Caco-2 (cell line): ENCODE measurements around the gene SRD5A1. TPM values are rescaled to one million over a fixed set of nuclear protein-coding genes. Genes with fewer than 3 reads are reported as not detected.

ENCODE experiments used
- BruUV-seq: library from RNA; stranded (reverse); fragments of 400-500 nt; replicated peaks from 2 replicates; lab custom pipeline; 2021; lab: Mats Ljungman, UMichigan
- CTCF ChIA-PET: fragments of 300-600 bp; sonication (Branson Sonifier 250); formaldehyde crosslinking; loops from one replicate; lab custom pipeline; 2022; ENCODE audit warnings: antibody characterized with exemption; lab: Charles Lee
- POLR2A ChIA-PET: fragments of 300-600 bp; sonication (Branson Sonifier 250); formaldehyde crosslinking; loops from one replicate; lab custom pipeline; 2022; ENCODE audit warnings: antibody characterized with exemption; lab: Charles Lee
- DNase-seq, 2 experiments: peaks; one replicate each; pipeline versions ENCODE4 v3.0.0 to v3.0.0-alpha.2; 2020 to 2022
- H3K27me3 ChIP-seq: replicated peaks from 2 replicates; pipeline ENCODE4 v1.6.0; 2011; ENCODE audit warnings: low read length; ENCODE audit not compliant: control insufficient read depth, insufficient read depth
- H3K36me3 ChIP-seq: 2 replicates; pipeline ENCODE4 v1.5.1; 2011; ENCODE audit warnings: low read length; ENCODE audit not compliant: control insufficient read depth, insufficient read depth
- H3K4me1 ChIP-seq: fragments of 250-450 bp; sonication (Bioruptor Pico); 2 replicates; pipeline ENCODE4 v1.5.1; 2020; ENCODE audit warnings: mild to moderate bottlenecking
- H3K4me3 ChIP-seq: 2 replicates; pipeline ENCODE4 v1.5.1; 2011; ENCODE audit warnings: low read depth, mild to moderate bottlenecking, control low read depth, low read length
- H3K9me3 ChIP-seq: fragments of 250-450 bp; sonication (Bioruptor Pico); 2 replicates; pipeline ENCODE4 v1.5.1; 2020; ENCODE audit warnings: mild to moderate bottlenecking, moderate library complexity
- H3K27ac Mint-ChIP-seq: one replicate; pipeline ENCODE4 v1.8.0; 2022; ENCODE audit warnings: mixed read lengths; ENCODE audit not compliant: unreplicated experiment
- H3K27me3 Mint-ChIP-seq: one replicate; pipeline ENCODE4 v1.8.0; 2022; ENCODE audit warnings: mixed read lengths; ENCODE audit not compliant: insufficient read depth, unreplicated experiment
- H3K36me3 Mint-ChIP-seq: one replicate; pipeline ENCODE4 v1.8.0; 2022; ENCODE audit warnings: mild to moderate bottlenecking, mixed read lengths; ENCODE audit not compliant: insufficient read depth, unreplicated experiment
- H3K4me1 Mint-ChIP-seq: one replicate; pipeline ENCODE4 v1.8.0; 2022; ENCODE audit warnings: low read depth, mixed read lengths; ENCODE audit not compliant: unreplicated experiment
- H3K4me3 Mint-ChIP-seq: one replicate; pipeline ENCODE4 v1.8.0; 2022; ENCODE audit warnings: mild to moderate bottlenecking, moderate library complexity, mixed read lengths; ENCODE audit not compliant: unreplicated experiment
- H3K9me3 Mint-ChIP-seq: one replicate; pipeline ENCODE4 v1.8.0; 2022; ENCODE audit warnings: mixed read lengths; ENCODE audit not compliant: unreplicated experiment
- CTCF ChIP-seq, 2 experiments: fragments of 200-600 bp in 1 of 2; IDR thresholded peaks; 1 replicate in 1 of 2; 2 replicates in 1 of 2; pipeline versions ENCODE4 v1.5.1 to v1.8.0; 2011 to 2022; ENCODE audit warnings: antibody characterized with exemption in 1 of 2, control low read depth in 1 of 2, inconsistent platforms in 1 of 2, low read depth in 1 of 2, low read length in 1 of 2, mild to moderate bottlenecking in 1 of 2, moderate library complexity in 1 of 2; ENCODE audit not compliant: insufficient read depth in 1 of 2, severe bottlenecking in 1 of 2, unreplicated experiment in 1 of 2
- intact Hi-C: fragments of 100-400 bp; cut with micrococcal nuclease; formaldehyde crosslinking; loops from one replicate; pipeline ENCODE4 v1.10.0; 2022; ENCODE audit not compliant: unreplicated experiment
- total RNA-seq: library from RNA; stranded (reverse); gene quantifications from 2 replicates; pipeline ENCODE4 v1.2.3, GENCODE V29; 2022

The SRD5A1 gene
- total RNA-seq, 1 experiment from 2014 or later, result 19.4 TPM

DNA sequence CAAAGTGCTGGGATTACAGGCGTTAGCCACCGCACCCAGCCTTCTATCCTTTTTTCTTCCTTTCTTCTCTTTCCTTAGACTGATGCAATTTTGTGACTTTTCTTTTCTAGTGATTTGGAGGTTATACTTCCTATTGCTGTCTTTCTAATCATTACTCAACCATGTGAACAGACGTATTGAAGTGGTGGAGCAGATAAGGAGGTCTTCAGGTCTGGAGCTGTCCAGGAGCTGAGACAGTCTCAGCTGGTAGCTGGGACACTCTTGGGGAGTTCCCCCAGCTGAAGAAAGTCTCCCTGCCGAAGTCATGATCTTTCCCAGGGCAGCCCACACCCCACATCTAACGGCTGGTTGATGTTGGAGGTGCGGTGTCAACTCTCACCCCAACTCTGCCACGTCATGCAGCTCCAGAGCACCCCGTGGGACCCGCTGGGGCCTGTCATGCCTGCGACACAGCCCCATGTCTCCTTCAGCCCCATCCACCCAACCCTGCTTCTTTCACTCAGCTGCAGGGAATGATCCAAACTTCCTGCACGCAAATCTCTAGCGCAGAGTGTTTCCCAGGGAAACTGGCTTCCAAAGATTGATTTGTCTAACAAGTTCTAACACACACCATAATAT is 41.5 kb upstream of the SRD5A1 start:
- Mint-ChIP-seq H3K4me3 (no peak overlapping the region), H3K36me3 (peaks cover 10% of the 10 kb centered on the region), H3K27me3 (peaks cover 7% of the 10 kb centered on the region), H3K9me3 (peaks cover 16% of the 10 kb centered on the region), H3K4me1 (no peaks in the 10 kb centered on the region), H3K27ac (no peak overlapping the region)
- no peak for TF ChIP-seq CTCF (IDR thresholded peaks at IDR 0.05; ENCODE audit: insufficient read depth in 1 of 2, low read depth in 1 of 2, low read length in 1 of 2, severe bottlenecking in 1 of 2, unreplicated experiment in 1 of 2)
- Histone ChIP-seq H3K9me3 (no peaks in the 10 kb centered on the region), H3K4me1 (no peaks in the 10 kb centered on the region), H3K27me3 (no peaks in the 10 kb centered on the region), H3K36me3 (no peaks in the 10 kb centered on the region), H3K4me3 (no peak overlapping the region)
- no peak for DNase-seq
- ChIA-PET POLR2A (no interaction called here), CTCF (no interaction called here)
- no TSS peak for BruUV-seq
- intact Hi-C loops, result no loop called here

DNA sequence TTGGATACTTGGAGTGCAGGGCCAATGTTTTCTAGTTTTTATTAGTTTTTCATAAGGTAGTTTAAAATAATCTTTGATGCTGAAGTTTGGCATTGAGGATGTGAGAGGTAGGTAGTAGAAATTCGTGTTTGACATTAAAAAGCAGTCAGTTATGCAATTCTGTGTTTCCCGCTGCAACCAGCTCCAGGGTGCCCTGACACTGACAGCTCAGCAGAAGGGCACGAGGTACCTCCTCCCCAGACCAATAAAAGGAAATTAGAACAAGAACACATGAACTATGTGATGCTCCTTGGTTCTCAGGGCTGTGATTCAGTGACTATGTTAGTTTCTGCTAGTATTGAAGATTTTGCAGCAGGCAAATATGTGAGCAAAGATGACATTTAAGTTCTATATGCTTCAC is 40.6 kb upstream of the SRD5A1 start:
- no peaks in the 10 kb centered on the region for H3K4me1 Mint-ChIP-seq
- no peaks in the 10 kb centered on the region for H3K4me1 ChIP-seq
- H3K9me3 Mint-ChIP-seq, result peaks cover 16% of the 10 kb centered on the region
- no peaks in the 10 kb centered on the region for H3K9me3 ChIP-seq
- H3K36me3 ChIP-seq, result no peaks in the 10 kb centered on the region
- POLR2A ChIA-PET, result no interaction called here
- BruUV-seq, result no TSS peak
- no peak overlapping the region for H3K4me3 Mint-ChIP-seq
- no peak overlapping the region for H3K4me3 ChIP-seq
- no peak for DNase-seq
- intact Hi-C loops, result no loop called here
- no peaks in the 10 kb centered on the region for H3K27me3 ChIP-seq
- TF ChIP-seq CTCF (IDR thresholded peaks at IDR 0.05; ENCODE audit: insufficient read depth in 1 of 2, low read depth in 1 of 2, low read length in 1 of 2, severe bottlenecking in 1 of 2, unreplicated experiment in 1 of 2), result no peak
- CTCF ChIA-PET, result no interaction called here
- peaks cover 18% of the 10 kb centered on the region for H3K36me3 Mint-ChIP-seq
- H3K27me3 Mint-ChIP-seq, result peaks cover 7% of the 10 kb centered on the region
- no peak overlapping the region for H3K27ac Mint-ChIP-seq

- no TSS peak for BruUV-seq
- Histone ChIP-seq H3K27me3 (no peaks in the 10 kb centered on the region), H3K36me3 (no peaks in the 10 kb centered on the region), H3K4me1 (no peaks in the 10 kb centered on the region), H3K4me3 (no peak overlapping the region), H3K9me3 (no peaks in the 10 kb centered on the region)
- Mint-ChIP-seq H3K36me3 (peaks cover 26% of the 10 kb centered on the region), H3K27me3 (peaks cover 7% of the 10 kb centered on the region), H3K27ac (no peak overlapping the region), H3K4me3 (no peak overlapping the region), H3K4me1 (no peaks in the 10 kb centered on the region), H3K9me3 (peaks cover 16% of the 10 kb centered on the region)
- no peak for DNase-seq
- intact Hi-C loops, result no loop called here
- CTCF ChIA-PET, result no interaction called here
- POLR2A ChIA-PET, result no interaction called here
- no peak for TF ChIP-seq CTCF (IDR thresholded peaks at IDR 0.05; ENCODE audit: insufficient read depth in 1 of 2, low read depth in 1 of 2, low read length in 1 of 2, severe bottlenecking in 1 of 2, unreplicated experiment in 1 of 2)
These were observed 39.9 kb upstream of the SRD5A1 start for GRCh38 chr5:6593148-6594016.
